Activated T-cell treated with anti-CD3 and anti-CD28 coated beads for 24 hours (primary cell): ENCODE results near the gene CAND2.
"Not testable (repeated sequence)": the region's sequence is repeated elsewhere in the genome, so short reads cannot be mapped to it uniquely, and the experiment has no call there.

Source experiments
- DNase-seq: peaks from one replicate; pipeline ENCODE4 v3.0.0-alpha.2; 2020; ENCODE audit warnings: low read depth

Gene CAND2

GRCh38 chr3:12862387-12862786 lies 65.9 kb downstream of the CAND2 start:
- DNase-seq: no peak

- no peak for DNase-seq
Observed at GRCh38 chr3:12865271-12865670, 68.8 kb downstream of the CAND2 start.

GRCh38 chr3:12866836-12867235 lies 70.4 kb downstream of the CAND2 start:
- DNase-seq: no peak

- peak; percentile 52 for DNase-seq
Observed at GRCh38 chr3:12868039-12869034, 71.9 kb downstream of the CAND2 start.

- peak; percentile 16 for DNase-seq
Observed at GRCh38 chr3:12869035-12869621, 72.6 kb downstream of the CAND2 start.

GRCh38 chr3:12870942-12871341 lies 74.5 kb downstream of the CAND2 start:
- no peak for DNase-seq

GRCh38 chr3:12871404-12871983 lies 75.0 kb downstream of the CAND2 start:
- DNase-seq: no peak

GRCh38 chr3:12875857-12876836 lies 79.7 kb downstream of the CAND2 start:
- no peak for DNase-seq

- no peak for DNase-seq
Observed at GRCh38 chr3:12877040-12877439, 80.6 kb downstream of the CAND2 start.

GRCh38 chr3:12878141-12878574 lies 81.7 kb downstream of the CAND2 start:
- DNase-seq: no peak

- not testable (repeated sequence) for DNase-seq
Observed at GRCh38 chr3:12878758-12879157, 82.3 kb downstream of the CAND2 start.

GRCh38 chr3:12879191-12879815 lies 82.8 kb downstream of the CAND2 start:
- DNase-seq: no peak

- not testable (repeated sequence) for DNase-seq
Observed at GRCh38 chr3:12881858-12882257, 85.4 kb downstream of the CAND2 start.

- no peak for DNase-seq
Observed at GRCh38 chr3:12882336-12883310, 86.1 kb downstream of the CAND2 start.

GRCh38 chr3:12884186-12884680 lies 87.8 kb downstream of the CAND2 start:
- no peak for DNase-seq
